HepG2 (cell line): ENCODE results near the gene NCR3LG1.

Source experiments
- MYC ChIP-seq: sonication (generic); formaldehyde crosslinking; IDR thresholded peaks from 2 replicates; pipeline ENCODE4 v1.9.0; 2021; ENCODE audit warnings: missing genetic modification reagents, borderline replicate concordance
- ZNF747 ChIP-seq: sonication (generic); formaldehyde crosslinking; IDR thresholded peaks from 2 replicates; pipeline ENCODE4 v1.8.1; 2023; ENCODE audit warnings: missing genetic modification reagents, mild to moderate bottlenecking, borderline replicate concordance

- TF ChIP-seq ZNF747 (CRISPR knock-in tag) (no peak), MYC (no peak)
Measured at GRCh38 chr11:17343907-17344306, 7.7 kb upstream of the NCR3LG1 start.
